ENCODE measurements around the gene TAF11.
"Not testable (repeated sequence)": the region's sequence is repeated elsewhere in the genome, so short reads cannot be mapped to it uniquely, and the experiment has no call there.

TAF11 gene

GRCh38 chr6:34887753-34888513 lies at the start of gene TAF11:
TAF11 (minus strand) TSS chr6:34888042; CDS start chr6:34887957, 85 bp downstream.
- DNase-seq = peak; percentile 86

GRCh38 chr6:34934516-34934915 lies 46.7 kb upstream of the TAF11 start:
- DNase-seq = no peak

GRCh38 chr6:34932202-34932601 lies 44.4 kb upstream of the TAF11 start:
- DNase-seq = not testable (repeated sequence)

- DNase-seq = no peak
Observed at GRCh38 chr6:34930221-34930620, 42.4 kb upstream of the TAF11 start.

- no peak for DNase-seq
Observed at GRCh38 chr6:34929241-34929978, 41.6 kb upstream of the TAF11 start.

GRCh38 chr6:34928695-34929094 lies 40.9 kb upstream of the TAF11 start:
- DNase-seq = no peak

- DNase-seq = no peak
Observed at GRCh38 chr6:34928220-34928619, 40.4 kb upstream of the TAF11 start.

- no peak for DNase-seq
Observed at GRCh38 chr6:34926655-34927054, 38.8 kb upstream of the TAF11 start.

- no peak for DNase-seq
Observed at GRCh38 chr6:34924831-34925625, 37.2 kb upstream of the TAF11 start.

- no peak for DNase-seq
Observed at GRCh38 chr6:34922177-34922663, 34.4 kb upstream of the TAF11 start.

- DNase-seq = no peak
Observed at GRCh38 chr6:34920097-34920496, 32.3 kb upstream of the TAF11 start.

GRCh38 chr6:34919651-34920050 lies 31.8 kb upstream of the TAF11 start:
- no peak for DNase-seq

- DNase-seq = no peak
Observed at GRCh38 chr6:34917626-34918285, 29.9 kb upstream of the TAF11 start.

GRCh38 chr6:34916348-34916967 lies 28.6 kb upstream of the TAF11 start:
- no peak for DNase-seq

- no peak for DNase-seq
Observed at GRCh38 chr6:34914358-34914757, 26.5 kb upstream of the TAF11 start.

- no peak for DNase-seq
Observed at GRCh38 chr6:34912715-34913464, 25.0 kb upstream of the TAF11 start.

GRCh38 chr6:34911822-34912221 lies 24.0 kb upstream of the TAF11 start:
- DNase-seq = no peak

- DNase-seq = no peak
Observed at GRCh38 chr6:34909320-34909883, 21.6 kb upstream of the TAF11 start.

GRCh38 chr6:34908194-34908593 lies 20.4 kb upstream of the TAF11 start:
- DNase-seq = no peak

GRCh38 chr6:34906826-34907225 lies 19.0 kb upstream of the TAF11 start:
- no peak for DNase-seq

- no peak for DNase-seq
Observed at GRCh38 chr6:34904990-34905613, 17.3 kb upstream of the TAF11 start.
